OCI-M2 (cell line): Measurements from ENCODE around the gene PLEKHJ1.

Source experiments
- DNase-seq: peaks from one replicate; lab custom pipeline; 2025; ENCODE audit not compliant: unreplicated experiment; lab: John Stamatoyannopoulos, UW

Gene PLEKHJ1

GRCh38 chr19:2249880-2250765 lies 14.0 kb upstream of the PLEKHJ1 start:
- DNase-seq = no peak

GRCh38 chr19:2249010-2249866 lies 13.1 kb upstream of the PLEKHJ1 start, which contains the start of gene AMH:
TSS of gene AMH (plus strand) at chr19:2249323. CDS start at chr19:2249333, 10 bp downstream.
- DNase-seq = no peak

GRCh38 chr19:2248136-2249009 lies 12.2 kb upstream of the PLEKHJ1 start:
- no peak for DNase-seq

GRCh38 chr19:2247433-2248101 lies 11.4 kb upstream of the PLEKHJ1 start:
- DNase-seq = no peak

- DNase-seq = no peak
Observed at GRCh38 chr19:2246801-2247361, 10.8 kb upstream of the PLEKHJ1 start.

GRCh38 chr19:2246014-2246620 lies 10.0 kb upstream of the PLEKHJ1 start:
- DNase-seq = no peak

- DNase-seq = no peak
Observed at GRCh38 chr19:2245273-2245672, 9.1 kb upstream of the PLEKHJ1 start.

GRCh38 chr19:2244486-2244885 lies 8.4 kb upstream of the PLEKHJ1 start:
- DNase-seq = no peak

GRCh38 chr19:2244125-2244411 lies 7.9 kb upstream of the PLEKHJ1 start:
- DNase-seq = no peak

- no peak for DNase-seq
Observed at GRCh38 chr19:2243274-2244124, 7.4 kb upstream of the PLEKHJ1 start.

GRCh38 chr19:2242816-2243215 lies 6.7 kb upstream of the PLEKHJ1 start:
- DNase-seq = no peak

GRCh38 chr19:2242092-2242537 lies 6.0 kb upstream of the PLEKHJ1 start:
- no peak for DNase-seq

- DNase-seq = no peak
Observed at GRCh38 chr19:2240881-2241760, 5.0 kb upstream of the PLEKHJ1 start.

- no peak for DNase-seq
Observed at GRCh38 chr19:2239771-2240770, 3.9 kb upstream of the PLEKHJ1 start.

- DNase-seq = no peak
Observed at GRCh38 chr19:2239173-2239572, 3.0 kb upstream of the PLEKHJ1 start.

GRCh38 chr19:2237869-2238153 lies 1.7 kb upstream of the PLEKHJ1 start:
- no peak for DNase-seq
